Measurements from ENCODE around the gene PLA2G4D. TPM values are rescaled to one million over a fixed set of nuclear protein-coding genes. Genes with fewer than 3 reads are reported as not detected.

Gene PLA2G4D
- polyA plus RNA-seq, 1 of the 3 experiments (the other 2 are of a cell fraction) = not detected

DNA sequence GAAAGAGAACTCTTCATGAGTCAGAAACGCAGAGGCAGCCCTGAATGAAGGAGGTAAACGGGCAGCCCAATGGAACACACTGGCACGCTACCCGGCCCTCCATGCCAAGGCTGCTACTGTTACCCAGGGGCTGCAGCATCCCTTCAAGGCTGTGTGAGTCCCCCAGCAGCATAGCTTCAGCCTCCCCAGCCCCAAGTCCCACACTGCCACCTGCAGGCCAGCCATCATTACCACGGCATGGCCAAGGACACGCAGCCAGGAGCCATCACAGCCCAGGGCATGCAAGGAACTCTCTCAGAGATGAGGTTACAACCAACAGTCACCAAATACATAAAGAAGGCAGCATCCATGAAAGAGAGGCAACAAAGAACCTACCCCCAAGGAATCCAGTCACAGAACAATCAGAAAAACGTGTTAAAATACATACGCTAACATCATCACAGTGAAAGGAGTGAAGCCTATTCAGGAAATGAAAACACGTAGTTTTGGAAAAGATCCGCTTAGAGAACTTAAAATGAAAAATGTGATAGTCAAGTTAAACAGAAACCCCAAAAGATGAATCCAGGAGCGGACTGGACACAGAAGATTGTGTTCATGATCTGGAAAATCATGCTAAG lies 39.6 kb upstream of the PLA2G4D start:
- H3K9me2 ChIP-seq = no peaks in the 10 kb centered on the region
- no peaks in the 10 kb centered on the region for H3K9me3 ChIP-seq
- CTCF ChIA-PET = interaction anchor here (0.6 to 7.7 kb wide), 11 partner anchors 15 to 145 kb away, joined by 3 to 65 read pairs (median 4); no protein-coding TSS in a partner anchor
- H2AFZ ChIP-seq (ENCODE audit: low read depth) = no peak overlapping the region
- no peaks in the 10 kb centered on the region for H3K36me3 ChIP-seq (replicated peaks in 1 of 2; ENCODE audit: control insufficient read depth in 1 of 2, insufficient read depth in 2 of 2, low read length in 1 of 2)
- H3K9ac ChIP-seq = no peak overlapping the region
- H3K27ac ChIP-seq (ENCODE audit: low read depth in 2 of 2, low read length in 1 of 2) = no peak overlapping the region
- H3K27me3 ChIP-seq (ENCODE audit: insufficient read depth) = peaks cover 11% of the 10 kb centered on the region
- POLR2A ChIA-PET = no interaction called here
- no peaks in the 10 kb centered on the region for H4K20me1 ChIP-seq (ENCODE audit: insufficient read depth)
- no peaks in the 10 kb centered on the region for H3K79me2 ChIP-seq (ENCODE audit: insufficient read depth)
- TF ChIP-seq JUND (IDR thresholded peaks at IDR 0.05) (no peak), SMC3 (IDR thresholded peaks at IDR 0.05; ENCODE audit: low read depth, low read length) (peak; percentile 61), MXI1 (IDR thresholded peaks at IDR 0.05; ENCODE audit: low read depth, low read length) (no peak), RAD21 (IDR thresholded peaks at IDR 0.05; ENCODE audit: low read length) (peak; percentile 53), RCOR1 (IDR thresholded peaks at IDR 0.05; ENCODE audit: low read length) (no peak), FOSL2 (IDR thresholded peaks at IDR 0.05; ENCODE audit: borderline replicate concordance, low read depth) (no peak), CHD2 (IDR thresholded peaks at IDR 0.05; ENCODE audit: low read length, partially characterized antibody) (no peak), TAF1 (IDR thresholded peaks at IDR 0.05; ENCODE audit: borderline replicate concordance, low read depth, low read length) (no peak), FOXJ3 (CRISPR knock-in tag; IDR thresholded peaks at IDR 0.05) (no peak), SIN3A (IDR thresholded peaks at IDR 0.05; ENCODE audit: borderline replicate concordance, low read depth, low read length) (no peak), GATA2 (CRISPR knock-in tag; IDR thresholded peaks at IDR 0.05) (no peak), NRF1 (IDR thresholded peaks at IDR 0.05; ENCODE audit: low read depth, low read length) (no peak), POLR2AphosphoS5 (IDR thresholded peaks at IDR 0.05; ENCODE audit: low read depth, low read length) (no peak), TEAD4 (IDR thresholded peaks at IDR 0.05; ENCODE audit: borderline replicate concordance, insufficient read depth) (no peak), RXRA (IDR thresholded peaks at IDR 0.05; ENCODE audit: borderline replicate concordance, low read depth) (no peak), MEF2A (IDR thresholded peaks at IDR 0.05; ENCODE audit: borderline replicate concordance, low read depth) (no peak), EZH2phosphoT487 (IDR thresholded peaks at IDR 0.05; ENCODE audit: borderline replicate concordance, low read depth) (no peak)
- TF ChIP-seq, protein P1, sequence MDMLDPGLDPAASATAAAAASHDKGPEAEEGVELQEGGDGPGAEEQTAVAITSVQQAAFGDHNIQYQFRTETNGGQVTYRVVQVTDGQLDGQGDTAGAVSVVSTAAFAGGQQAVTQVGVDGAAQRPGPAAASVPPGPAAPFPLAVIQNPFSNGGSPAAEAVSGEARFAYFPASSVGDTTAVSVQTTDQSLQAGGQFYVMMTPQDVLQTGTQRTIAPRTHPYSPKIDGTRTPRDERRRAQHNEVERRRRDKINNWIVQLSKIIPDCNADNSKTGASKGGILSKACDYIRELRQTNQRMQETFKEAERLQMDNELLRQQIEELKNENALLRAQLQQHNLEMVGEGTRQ (IDR thresholded peaks at IDR 0.05; ENCODE audit: borderline replicate concordance, low read depth, low read length) = no peak
- TF ChIP-seq, protein P2, sequence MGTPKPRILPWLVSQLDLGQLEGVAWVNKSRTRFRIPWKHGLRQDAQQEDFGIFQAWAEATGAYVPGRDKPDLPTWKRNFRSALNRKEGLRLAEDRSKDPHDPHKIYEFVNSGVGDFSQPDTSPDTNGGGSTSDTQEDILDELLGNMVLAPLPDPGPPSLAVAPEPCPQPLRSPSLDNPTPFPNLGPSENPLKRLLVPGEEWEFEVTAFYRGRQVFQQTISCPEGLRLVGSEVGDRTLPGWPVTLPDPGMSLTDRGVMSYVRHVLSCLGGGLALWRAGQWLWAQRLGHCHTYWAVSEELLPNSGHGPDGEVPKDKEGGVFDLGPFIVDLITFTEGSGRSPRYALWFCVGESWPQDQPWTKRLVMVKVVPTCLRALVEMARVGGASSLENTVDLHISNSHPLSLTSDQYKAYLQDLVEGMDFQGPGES (IDR thresholded peaks at IDR 0.05; ENCODE audit: low read depth, low read length) = no peak
- TF ChIP-seq, protein P3, sequence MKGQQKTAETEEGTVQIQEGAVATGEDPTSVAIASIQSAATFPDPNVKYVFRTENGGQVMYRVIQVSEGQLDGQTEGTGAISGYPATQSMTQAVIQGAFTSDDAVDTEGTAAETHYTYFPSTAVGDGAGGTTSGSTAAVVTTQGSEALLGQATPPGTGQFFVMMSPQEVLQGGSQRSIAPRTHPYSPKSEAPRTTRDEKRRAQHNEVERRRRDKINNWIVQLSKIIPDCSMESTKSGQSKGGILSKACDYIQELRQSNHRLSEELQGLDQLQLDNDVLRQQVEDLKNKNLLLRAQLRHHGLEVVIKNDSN (IDR thresholded peaks at IDR 0.05; ENCODE audit: borderline replicate concordance, low read depth) = no peak
- TF ChIP-seq, protein P4, sequence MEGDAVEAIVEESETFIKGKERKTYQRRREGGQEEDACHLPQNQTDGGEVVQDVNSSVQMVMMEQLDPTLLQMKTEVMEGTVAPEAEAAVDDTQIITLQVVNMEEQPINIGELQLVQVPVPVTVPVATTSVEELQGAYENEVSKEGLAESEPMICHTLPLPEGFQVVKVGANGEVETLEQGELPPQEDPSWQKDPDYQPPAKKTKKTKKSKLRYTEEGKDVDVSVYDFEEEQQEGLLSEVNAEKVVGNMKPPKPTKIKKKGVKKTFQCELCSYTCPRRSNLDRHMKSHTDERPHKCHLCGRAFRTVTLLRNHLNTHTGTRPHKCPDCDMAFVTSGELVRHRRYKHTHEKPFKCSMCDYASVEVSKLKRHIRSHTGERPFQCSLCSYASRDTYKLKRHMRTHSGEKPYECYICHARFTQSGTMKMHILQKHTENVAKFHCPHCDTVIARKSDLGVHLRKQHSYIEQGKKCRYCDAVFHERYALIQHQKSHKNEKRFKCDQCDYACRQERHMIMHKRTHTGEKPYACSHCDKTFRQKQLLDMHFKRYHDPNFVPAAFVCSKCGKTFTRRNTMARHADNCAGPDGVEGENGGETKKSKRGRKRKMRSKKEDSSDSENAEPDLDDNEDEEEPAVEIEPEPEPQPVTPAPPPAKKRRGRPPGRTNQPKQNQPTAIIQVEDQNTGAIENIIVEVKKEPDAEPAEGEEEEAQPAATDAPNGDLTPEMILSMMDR (IDR thresholded peaks at IDR 0.05) = peak; percentile 57
- TF ChIP-seq, protein P5, sequence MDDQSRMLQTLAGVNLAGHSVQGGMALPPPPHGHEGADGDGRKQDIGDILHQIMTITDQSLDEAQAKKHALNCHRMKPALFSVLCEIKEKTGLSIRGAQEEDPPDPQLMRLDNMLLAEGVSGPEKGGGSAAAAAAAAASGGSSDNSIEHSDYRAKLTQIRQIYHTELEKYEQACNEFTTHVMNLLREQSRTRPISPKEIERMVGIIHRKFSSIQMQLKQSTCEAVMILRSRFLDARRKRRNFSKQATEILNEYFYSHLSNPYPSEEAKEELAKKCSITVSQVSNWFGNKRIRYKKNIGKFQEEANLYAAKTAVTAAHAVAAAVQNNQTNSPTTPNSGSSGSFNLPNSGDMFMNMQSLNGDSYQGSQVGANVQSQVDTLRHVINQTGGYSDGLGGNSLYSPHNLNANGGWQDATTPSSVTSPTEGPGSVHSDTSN (IDR thresholded peaks at IDR 0.05) = no peak
- peaks cover 0 to 3% of the 10 kb centered on the region in 2 experiments; a peak in 1 of 4 replicates for H3K4me1 ChIP-seq (ENCODE audit: control insufficient read depth in 1 of 2, insufficient read depth in 2 of 2, low read depth in 1 of 2, low read length in 1 of 2)
- DNase-seq = peak; percentile 50
- no peaks in the 10 kb centered on the region for H3F3A ChIP-seq (replicated peaks; ENCODE audit: insufficient read depth)
- no peak overlapping the region for H3K4me3 ChIP-seq (ENCODE audit: low read depth in 2 of 2, low read length in 1 of 2)
- no peak overlapping the region for H3K4me2 ChIP-seq
- WGBS (ENCODE audit: low lambda C conversion rate) = 79% methylated on average over 10 of the region's 11 CpGs

Data from SK-N-SH (cell line).